HG03571 (cell line): ENCODE measurements around the gene LRRC8B.
A peak's percentile ranks its signal among the peaks of the same experiment; 100 is the strongest.

Experiments used
- ATAC-seq: cut with Tn5 transposase; IDR thresholded peaks from one replicate; pipeline ENCODE4 v1.9.1; 2021; ENCODE audit not compliant: unreplicated experiment

The LRRC8B gene

DNA sequence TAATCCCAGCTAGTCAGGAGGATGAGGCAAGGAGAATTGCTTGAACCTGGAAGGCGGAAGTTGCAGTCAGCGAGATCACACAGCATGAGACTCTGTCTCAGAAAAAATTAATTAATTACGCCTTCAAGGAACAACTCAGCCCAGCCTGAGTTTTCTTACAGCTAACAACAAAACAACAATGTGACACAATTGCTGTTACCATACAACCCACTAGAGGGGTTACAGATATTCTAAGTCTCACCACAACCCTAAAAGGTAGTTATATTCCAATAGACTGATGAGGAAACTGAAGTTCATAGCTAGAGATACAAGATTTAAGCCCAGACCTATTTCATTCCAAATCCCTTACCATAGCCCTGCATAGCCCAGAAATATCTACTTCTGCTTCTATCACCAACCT, 105.4 kb downstream of the LRRC8B start:
- no peak for ATAC-seq

- ATAC-seq: no peak
Measured at GRCh38 chr1:89631816-89632656, 107.4 kb downstream of the LRRC8B start.

DNA sequence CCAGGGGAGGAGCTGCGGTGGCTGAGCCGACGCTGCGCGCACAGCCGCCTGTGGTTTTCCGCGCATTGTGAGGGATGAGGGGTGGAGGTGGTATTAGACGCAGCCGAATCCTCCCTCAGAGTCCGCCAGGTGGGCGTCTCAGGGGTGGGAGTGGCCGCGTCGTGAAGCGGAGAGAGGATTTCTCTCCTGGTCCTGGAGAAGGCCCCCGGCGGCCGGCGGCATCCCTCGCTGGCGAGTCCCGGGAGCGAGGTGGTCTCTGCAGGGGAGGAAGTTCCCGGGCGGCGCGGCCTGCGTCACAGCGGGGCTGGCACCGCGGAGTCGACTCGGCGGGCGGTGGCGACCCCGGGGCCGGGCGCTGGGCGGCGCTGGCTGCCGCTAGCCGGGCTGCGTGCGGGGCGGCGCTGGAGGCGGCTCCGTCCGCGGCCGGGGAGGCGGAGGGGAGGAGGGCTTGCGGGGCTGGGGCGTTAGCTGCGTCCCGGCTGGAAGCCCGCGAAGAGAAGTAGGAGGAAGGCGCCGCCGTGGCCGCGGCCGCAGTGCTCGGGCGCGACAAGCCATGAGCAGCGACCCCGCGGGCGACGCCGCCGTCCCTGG, 108.1 kb downstream of the LRRC8B start, which contains the start of gene LRRC8C:
TSS of gene LRRC8C (plus strand) at position 464 of the 591 bp plus-strand sequence. CDS start 53,354 bp downstream, outside the sequence.
- ATAC-seq: peak; percentile 86

DNA sequence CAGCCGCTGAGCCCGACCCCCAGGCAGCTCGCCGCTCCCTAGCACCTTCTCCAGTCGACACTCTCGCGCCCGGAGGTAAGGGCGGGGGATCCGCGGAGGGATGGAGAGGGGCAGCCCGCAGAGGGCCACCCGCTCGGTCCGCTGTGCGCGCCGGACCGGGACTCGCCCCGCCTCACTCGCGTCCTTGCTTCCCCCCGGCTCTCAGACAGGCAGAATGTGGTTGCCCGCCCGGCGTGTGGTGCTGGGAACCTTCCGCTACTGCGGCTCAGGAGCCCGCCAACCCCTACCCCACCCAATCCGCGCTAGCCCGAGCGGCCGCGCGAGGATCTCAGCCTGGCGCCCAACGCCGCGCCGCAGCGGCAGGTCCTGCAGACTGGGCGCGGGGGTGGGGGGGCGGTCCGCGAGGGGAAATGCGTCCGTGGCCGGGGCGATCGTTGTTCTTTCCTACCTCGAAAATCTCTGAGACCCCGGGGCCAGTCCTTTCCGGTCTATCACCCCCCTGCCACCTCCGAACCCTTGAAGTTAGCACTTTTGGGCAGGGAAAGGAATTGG, 108.7 kb downstream of the LRRC8B start:
- peak; percentile 45 for ATAC-seq

GRCh38 chr1:89633800-89634625, 109.4 kb downstream of the LRRC8B start:
- ATAC-seq: no peak

DNA sequence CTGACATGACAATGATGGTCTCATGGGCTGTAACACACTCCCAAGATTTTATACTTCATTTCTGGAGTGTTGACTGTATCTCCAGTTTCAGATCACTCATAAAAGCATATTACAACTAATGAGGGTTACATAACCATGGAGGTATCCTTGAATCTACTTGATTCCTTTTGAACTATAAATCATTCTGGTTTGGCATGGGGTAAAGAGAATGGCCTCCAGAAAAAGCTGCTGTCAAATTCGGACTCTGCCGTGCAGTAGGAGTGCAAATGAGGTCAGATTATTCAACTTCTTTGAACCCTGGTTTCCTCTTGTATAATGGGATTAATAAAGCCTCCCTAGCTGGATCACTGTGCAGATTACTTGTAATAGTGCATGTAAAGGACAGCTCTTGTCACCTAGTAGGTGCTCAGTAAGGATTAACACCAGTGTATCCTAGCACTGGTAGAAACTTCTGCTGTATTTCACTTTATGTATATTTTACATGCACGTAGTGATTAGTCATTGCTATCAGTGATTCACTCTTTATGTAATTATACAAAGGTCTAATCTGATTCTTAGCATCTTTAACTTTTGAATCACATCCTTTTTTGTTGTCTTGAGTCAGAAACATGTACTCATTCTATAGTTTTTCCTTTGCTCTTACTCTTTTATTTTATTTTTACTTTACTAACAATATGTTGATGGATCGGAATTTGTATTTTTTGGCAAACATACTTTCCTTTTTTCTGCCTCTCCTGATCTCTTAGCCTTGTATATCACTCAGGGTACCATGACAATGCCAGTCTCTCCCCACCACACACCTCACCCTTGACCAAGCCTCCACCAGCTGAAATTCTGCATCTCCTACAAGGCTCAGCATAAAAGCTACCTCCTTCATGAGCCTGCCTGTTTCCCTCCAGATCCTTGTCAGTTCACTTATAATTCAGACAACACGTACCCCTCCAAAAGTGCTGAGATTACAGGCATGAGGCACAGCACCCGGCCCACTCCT, 111.5 kb downstream of the LRRC8B start:
- no peak for ATAC-seq

DNA sequence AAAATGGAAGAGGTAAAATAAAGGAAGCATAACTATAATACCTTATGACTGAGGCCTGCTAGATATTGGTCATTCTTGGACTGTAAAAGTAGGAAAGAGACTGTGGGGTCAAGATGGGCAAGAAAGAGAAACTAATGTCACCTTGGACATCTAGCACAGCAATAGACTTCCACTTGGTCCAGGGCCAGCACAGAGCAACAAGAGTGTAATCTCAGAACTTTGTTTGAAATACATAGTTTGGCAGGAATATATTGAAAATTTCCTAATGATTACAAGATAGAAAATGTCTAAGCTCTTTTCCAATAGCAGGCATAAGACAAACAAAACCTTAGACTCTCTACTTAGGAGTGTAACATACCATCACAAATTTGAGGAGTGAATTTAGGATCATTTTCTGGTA, 112.9 kb downstream of the LRRC8B start:
- ATAC-seq: no peak

DNA sequence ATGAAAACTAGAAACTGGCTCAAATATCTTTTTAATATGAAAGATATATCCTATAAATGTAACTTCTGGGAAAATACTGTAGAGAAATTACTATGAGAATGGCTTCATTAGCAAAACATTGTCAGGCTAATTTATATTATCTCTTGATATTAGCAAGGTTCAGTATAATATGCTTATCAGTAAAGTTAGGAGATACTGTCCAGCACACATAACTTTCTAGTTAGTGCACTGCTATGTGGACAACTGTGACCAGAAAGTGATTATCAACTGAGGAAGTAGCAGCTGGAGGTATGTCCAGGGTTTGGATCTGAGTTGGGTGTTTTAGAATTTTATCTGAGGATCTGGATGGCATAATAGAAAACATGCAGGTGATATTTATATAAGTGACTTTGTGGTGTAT, 115.8 kb downstream of the LRRC8B start:
- ATAC-seq: no peak

DNA sequence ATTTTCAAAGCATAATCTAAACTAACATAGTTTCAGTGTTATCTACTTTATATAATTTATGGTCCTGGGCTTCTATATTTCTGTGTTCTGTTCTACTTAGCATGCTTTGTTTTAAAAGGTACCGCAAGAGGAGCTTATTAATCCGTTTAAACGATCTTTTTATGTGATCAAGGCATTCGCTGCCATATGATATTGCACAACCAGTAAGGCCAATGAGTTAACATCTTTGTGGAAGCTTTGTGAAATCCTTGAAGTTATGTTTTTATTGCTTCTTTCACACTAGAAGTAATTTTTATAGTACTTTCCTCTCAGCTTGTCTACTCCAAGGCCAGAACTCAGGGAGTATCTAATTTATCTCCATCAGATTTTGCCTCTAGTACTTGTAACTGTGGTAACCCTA, 117.2 kb downstream of the LRRC8B start:
- no peak for ATAC-seq

DNA sequence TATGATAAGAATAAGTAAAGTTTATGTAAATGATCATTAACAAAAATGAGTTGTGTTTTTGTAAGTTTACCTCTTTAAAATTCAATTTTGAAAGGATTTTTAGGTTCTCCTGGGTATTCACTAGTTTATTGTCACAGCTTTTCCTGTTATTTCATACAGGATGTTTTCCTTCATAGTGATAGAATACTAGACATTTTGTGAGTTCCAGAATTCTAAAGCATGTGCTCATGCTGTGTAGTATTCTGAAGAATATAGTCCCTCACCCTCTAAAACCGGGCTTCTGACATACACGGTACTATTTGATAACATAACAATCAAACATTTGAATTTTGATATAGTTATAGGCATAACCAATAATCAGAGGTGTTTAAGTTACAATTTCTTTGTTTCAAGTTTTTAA, 118.9 kb downstream of the LRRC8B start:
- ATAC-seq: no peak

- no peak for ATAC-seq
Measured at GRCh38 chr1:89644119-89644814, 119.6 kb downstream of the LRRC8B start.

- no peak for ATAC-seq
Measured at GRCh38 chr1:89646259-89646658, 121.6 kb downstream of the LRRC8B start.
